Measurements from ENCODE around the gene CDKN2B-AS1.

Gene CDKN2B-AS1

GRCh38 chr9:22136461-22137096 lies 142.0 kb downstream of the CDKN2B-AS1 start:
- no peak for TF ChIP-seq JUND (IDR thresholded peaks at IDR 0.05; ENCODE audit: low read depth)
- no peak for DNase-seq (ENCODE audit: low read depth in 1 of 2, low spot score in 1 of 2)
- in situ Hi-C loops (cut with HindIII; ENCODE audit: low pct_unique_long_range_greater_than_20kb, low sequenced_read_pairs): no loop called here

- in situ Hi-C loops (cut with HindIII; ENCODE audit: low pct_unique_long_range_greater_than_20kb, low sequenced_read_pairs): no loop called here
- DNase-seq (ENCODE audit: low read depth in 1 of 2, low spot score in 1 of 2): no peak
- TF ChIP-seq JUND (IDR thresholded peaks at IDR 0.05; ENCODE audit: low read depth): no peak
These were observed 144.5 kb downstream of the CDKN2B-AS1 start for GRCh38 chr9:22138956-22139660.

- in situ Hi-C loops (cut with HindIII; ENCODE audit: low pct_unique_long_range_greater_than_20kb, low sequenced_read_pairs): no loop called here
- DNase-seq (ENCODE audit: low read depth in 1 of 2, low spot score in 1 of 2): no peak
- TF ChIP-seq JUND (IDR thresholded peaks at IDR 0.05; ENCODE audit: low read depth): no peak
These were observed 147.3 kb downstream of the CDKN2B-AS1 start for GRCh38 chr9:22141908-22142307.

- no peak for DNase-seq (ENCODE audit: low read depth in 1 of 2, low spot score in 1 of 2)
- in situ Hi-C loops (cut with HindIII; ENCODE audit: low pct_unique_long_range_greater_than_20kb, low sequenced_read_pairs): no loop called here
These were observed 148.1 kb downstream of the CDKN2B-AS1 start for GRCh38 chr9:22142671-22143070.

GRCh38 chr9:22143799-22144625 lies 149.4 kb downstream of the CDKN2B-AS1 start:
- no peak for DNase-seq (ENCODE audit: low read depth in 1 of 2, low spot score in 1 of 2)
- in situ Hi-C loops (cut with HindIII; ENCODE audit: low pct_unique_long_range_greater_than_20kb, low sequenced_read_pairs): no loop called here
- no peak for TF ChIP-seq JUND (IDR thresholded peaks at IDR 0.05; ENCODE audit: low read depth)

More at GRCh38 chr9:22142671-22143070, 148.1 kb downstream of the CDKN2B-AS1 start:
- no peak for TF ChIP-seq JUND (IDR thresholded peaks at IDR 0.05; ENCODE audit: low read depth)

- in situ Hi-C loops (cut with HindIII; ENCODE audit: low pct_unique_long_range_greater_than_20kb, low sequenced_read_pairs): no loop called here
- DNase-seq (ENCODE audit: low read depth in 1 of 2, low spot score in 1 of 2): no peak
- TF ChIP-seq JUND (IDR thresholded peaks at IDR 0.05; ENCODE audit: low read depth): no peak
These were observed 152.0 kb downstream of the CDKN2B-AS1 start for GRCh38 chr9:22146604-22147003.

- in situ Hi-C loops (cut with HindIII; ENCODE audit: low pct_unique_long_range_greater_than_20kb, low sequenced_read_pairs): no loop called here
- no peak for DNase-seq (ENCODE audit: low read depth in 1 of 2, low spot score in 1 of 2)
- TF ChIP-seq JUND (IDR thresholded peaks at IDR 0.05; ENCODE audit: low read depth): no peak
These were observed 153.4 kb downstream of the CDKN2B-AS1 start for GRCh38 chr9:22147813-22148527.

- DNase-seq (ENCODE audit: low read depth in 1 of 2, low spot score in 1 of 2): no peak
- in situ Hi-C loops (cut with HindIII; ENCODE audit: low pct_unique_long_range_greater_than_20kb, low sequenced_read_pairs): no loop called here
- no peak for TF ChIP-seq JUND (IDR thresholded peaks at IDR 0.05; ENCODE audit: low read depth)
These were observed 153.9 kb downstream of the CDKN2B-AS1 start for GRCh38 chr9:22148528-22148875.

GRCh38 chr9:22148876-22149637 lies 154.5 kb downstream of the CDKN2B-AS1 start:
- no peak for TF ChIP-seq JUND (IDR thresholded peaks at IDR 0.05; ENCODE audit: low read depth)
- DNase-seq (ENCODE audit: low read depth in 1 of 2, low spot score in 1 of 2): no peak
- in situ Hi-C loops (cut with HindIII; ENCODE audit: low pct_unique_long_range_greater_than_20kb, low sequenced_read_pairs): no loop called here

- DNase-seq (ENCODE audit: low read depth in 1 of 2, low spot score in 1 of 2): no peak
- in situ Hi-C loops (cut with HindIII; ENCODE audit: low pct_unique_long_range_greater_than_20kb, low sequenced_read_pairs): no loop called here
- TF ChIP-seq JUND (IDR thresholded peaks at IDR 0.05; ENCODE audit: low read depth): no peak
These were observed 159.5 kb downstream of the CDKN2B-AS1 start for GRCh38 chr9:22154064-22154463.

GRCh38 chr9:22156586-22156985 lies 162.0 kb downstream of the CDKN2B-AS1 start:
- DNase-seq (ENCODE audit: low read depth in 1 of 2, low spot score in 1 of 2): no peak
- TF ChIP-seq JUND (IDR thresholded peaks at IDR 0.05; ENCODE audit: low read depth): no peak

GRCh38 chr9:22157276-22157675 lies 162.7 kb downstream of the CDKN2B-AS1 start:
- in situ Hi-C loops (cut with HindIII; ENCODE audit: low pct_unique_long_range_greater_than_20kb, low sequenced_read_pairs): no loop called here
- TF ChIP-seq JUND (IDR thresholded peaks at IDR 0.05; ENCODE audit: low read depth): no peak
- DNase-seq (ENCODE audit: low read depth in 1 of 2, low spot score in 1 of 2): no peak

More at GRCh38 chr9:22156586-22156985, 162.0 kb downstream of the CDKN2B-AS1 start:
- in situ Hi-C loops (cut with HindIII; ENCODE audit: low pct_unique_long_range_greater_than_20kb, low sequenced_read_pairs): no loop called here
